DMS153 treated with DMSO at 0.1 percent for 48 hours (cell line): Measurements from ENCODE around the gene HSPE1.
"Not testable (repeated sequence)": the region's sequence is repeated elsewhere in the genome, so short reads cannot be mapped to it uniquely, and the experiment has no call there.

Source experiments
- DNase-seq: peaks from one replicate; lab custom pipeline; 2025; ENCODE audit not compliant: unreplicated experiment; lab: John Stamatoyannopoulos, UW

The HSPE1 gene

DNA sequence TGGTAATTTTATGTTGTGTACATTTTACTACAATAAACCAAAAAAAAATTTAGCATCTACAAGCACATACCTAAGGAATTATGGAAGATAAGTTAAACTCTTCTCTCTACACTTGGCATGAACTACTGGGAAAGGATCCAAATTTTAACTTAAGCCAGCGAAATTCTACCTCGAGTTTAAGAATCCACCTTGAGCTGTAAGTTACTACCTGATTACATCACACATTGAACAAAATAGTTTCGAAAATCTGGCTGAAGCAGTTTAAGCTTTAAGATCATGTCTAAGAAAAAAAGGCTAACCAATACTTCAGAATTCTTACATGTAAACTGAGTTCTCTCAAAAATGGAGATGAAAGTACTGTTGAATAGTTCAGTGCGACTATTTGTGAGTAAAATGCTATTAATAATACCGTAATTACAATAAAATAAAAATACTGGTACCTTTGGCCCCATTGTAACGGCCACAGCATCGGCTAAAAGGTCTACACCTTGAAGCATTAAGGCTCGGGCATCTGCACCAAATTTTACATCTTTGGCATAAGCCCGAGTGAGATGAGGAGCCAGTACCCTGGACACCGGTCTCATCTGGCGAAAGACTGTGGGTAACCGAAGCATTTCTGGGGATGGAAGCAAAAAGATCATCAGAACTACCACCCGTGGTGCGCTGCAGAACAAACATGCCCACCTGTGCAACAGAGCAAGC is 1.8 kb upstream of the HSPE1 start:
- DNase-seq = no peak

DNA sequence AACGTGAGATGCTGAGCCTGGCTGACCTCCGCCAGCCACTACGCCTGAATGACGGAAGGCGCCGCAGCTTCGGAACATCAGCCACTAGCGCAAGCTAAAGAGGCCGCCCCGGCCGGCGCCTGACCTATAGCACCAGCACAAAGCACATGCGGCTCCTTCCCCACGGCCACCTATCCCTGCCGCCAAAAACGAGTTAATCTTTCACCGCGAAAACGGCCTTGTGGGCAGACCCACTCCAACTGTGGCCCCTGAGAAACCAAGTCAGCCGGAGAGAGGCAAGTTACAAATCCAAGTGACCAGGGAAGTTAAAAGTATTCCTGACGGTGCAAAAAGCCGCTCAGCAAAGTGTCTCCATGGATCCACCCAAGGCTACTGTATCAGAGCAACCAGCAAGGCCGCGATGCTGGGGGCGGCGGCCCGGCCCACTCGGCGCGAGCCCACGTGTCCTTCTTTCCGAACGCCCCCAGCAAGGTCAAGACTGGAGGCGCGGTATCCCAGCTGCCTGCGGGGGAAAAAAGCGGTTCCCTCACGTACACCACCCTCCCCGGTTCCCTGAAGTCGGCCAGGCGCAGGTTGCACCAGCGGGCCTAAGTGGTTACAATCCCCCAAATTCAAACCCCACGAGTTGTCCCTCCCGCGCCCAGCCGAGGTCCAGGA is 1.1 kb upstream of the HSPE1 start:
- DNase-seq = peak; percentile 12

- no peak for DNase-seq
These were observed 438 bp downstream of the HSPE1 start for GRCh38 chr2:197500503-197501131.

DNA sequence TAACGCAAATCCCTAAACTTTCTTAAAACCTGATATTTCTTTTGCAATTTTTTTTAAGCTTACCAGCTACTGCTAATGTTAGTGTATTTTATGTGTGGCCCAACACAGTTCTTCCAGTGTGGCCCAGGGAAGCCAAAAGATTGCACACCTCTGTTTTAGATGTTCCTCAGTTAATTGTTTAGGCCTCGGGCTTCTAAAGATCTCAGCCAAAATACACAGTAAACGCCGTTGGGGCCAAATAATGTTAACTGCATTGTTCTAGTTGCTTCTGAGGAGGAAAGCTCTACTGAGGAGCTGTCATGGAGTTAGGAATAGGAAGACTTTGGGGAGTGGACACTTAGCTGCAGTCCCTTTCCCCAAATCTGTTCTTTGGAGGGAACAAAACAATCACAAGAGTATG is 2.0 kb downstream of the HSPE1 start:
- DNase-seq = no peak

DNA sequence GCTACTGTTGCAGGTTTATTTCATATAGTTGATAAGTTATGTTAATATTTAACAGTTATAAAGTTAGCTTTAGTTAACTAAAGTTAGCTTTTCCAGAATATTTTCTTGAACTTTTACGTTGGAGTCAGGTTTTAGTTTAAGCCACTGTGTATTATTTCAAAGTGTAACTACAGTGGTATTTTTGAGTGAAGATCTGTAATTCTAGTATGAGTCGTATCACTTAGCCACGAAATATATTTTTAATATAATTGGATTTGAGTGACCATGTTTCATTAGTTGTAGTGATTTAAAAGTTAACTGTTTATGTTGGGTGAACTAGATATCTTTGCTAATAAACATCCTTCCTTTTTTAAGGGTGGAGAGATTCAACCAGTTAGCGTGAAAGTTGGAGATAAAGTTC is 2.5 kb downstream of the HSPE1 start:
- no peak for DNase-seq

DNA sequence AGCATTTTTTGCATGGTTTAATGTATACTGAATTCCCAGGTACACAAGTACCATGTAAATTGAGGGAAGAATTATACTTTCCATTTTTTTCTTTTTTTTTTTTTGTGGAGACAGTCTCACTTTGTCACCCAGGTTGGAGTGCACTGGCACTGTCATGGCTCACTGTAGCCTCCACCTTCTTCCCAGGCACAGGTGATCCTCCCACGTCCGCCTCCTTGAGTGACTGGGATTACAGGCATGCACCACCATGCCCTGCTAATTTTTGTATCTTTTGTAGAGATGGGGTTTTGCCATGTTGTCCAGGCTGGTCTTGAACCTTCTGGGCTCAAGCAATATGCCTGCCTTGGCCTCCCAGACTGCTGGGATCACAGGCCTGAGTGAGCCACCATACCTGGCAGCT is 3.8 kb downstream of the HSPE1 start:
- DNase-seq = no peak

- no peak for DNase-seq
These were observed 4.3 kb downstream of the HSPE1 start for GRCh38 chr2:197504512-197504911.

DNA sequence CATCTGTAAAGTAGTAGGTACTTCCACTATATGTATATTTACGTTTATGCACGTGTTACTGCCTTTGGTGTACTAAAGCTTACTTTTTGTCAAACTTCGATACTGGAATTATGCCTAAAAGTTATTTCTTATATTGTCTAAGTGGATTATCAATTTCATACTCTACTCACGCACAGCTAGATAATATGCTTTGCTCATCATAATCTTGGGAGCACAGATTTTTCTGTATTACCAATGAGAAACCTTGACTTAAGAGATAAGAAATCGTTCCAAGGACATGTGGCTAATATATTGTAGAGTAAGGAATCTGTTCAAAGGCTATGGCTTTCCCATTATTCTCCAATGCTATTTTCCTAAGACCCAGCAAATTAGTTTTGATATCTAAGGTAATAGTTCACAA is 6.5 kb downstream of the HSPE1 start:
- DNase-seq = no peak

DNA sequence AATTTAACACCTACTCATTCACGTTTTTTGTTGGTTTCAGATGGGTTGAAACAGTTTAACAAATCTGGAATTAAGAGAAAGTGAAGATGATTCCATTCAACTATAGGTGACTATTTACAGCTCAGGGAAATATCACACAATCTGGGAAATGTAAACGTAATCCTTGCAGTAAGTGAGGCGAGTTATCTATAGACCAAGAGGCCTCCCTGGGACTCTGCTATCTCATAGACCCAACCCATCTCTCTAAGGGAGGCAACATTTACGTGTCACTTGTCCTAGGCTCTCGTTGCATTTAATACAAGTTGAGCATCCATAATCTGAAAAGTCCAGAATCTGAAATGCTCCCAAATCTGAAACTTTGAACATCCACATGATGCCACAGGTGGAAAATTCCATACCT is 13.7 kb downstream of the HSPE1 start:
- DNase-seq = no peak

DNA sequence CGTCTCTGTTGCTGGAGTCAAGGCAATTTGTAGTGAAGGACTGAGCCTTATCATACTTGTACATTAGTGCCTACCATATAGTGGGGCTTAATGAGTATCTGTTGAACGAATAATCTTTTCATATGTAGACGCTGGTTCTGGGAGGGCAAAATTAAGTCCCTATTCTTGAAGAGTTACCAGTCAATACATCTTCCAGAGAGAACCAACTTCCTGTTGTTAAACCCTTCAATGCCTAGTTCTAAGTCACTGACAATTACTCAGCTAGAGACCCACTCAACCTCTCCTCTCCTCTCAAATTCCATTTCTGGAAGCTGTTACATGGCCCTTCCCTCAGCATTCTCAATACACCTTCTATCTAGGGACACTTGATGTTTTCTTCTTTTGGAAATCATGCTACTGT is 14.6 kb downstream of the HSPE1 start:
- peak; percentile 17 for DNase-seq

GRCh38 chr2:197515315-197515738 is 15.1 kb downstream of the HSPE1 start:
- DNase-seq = peak; percentile 61

DNA sequence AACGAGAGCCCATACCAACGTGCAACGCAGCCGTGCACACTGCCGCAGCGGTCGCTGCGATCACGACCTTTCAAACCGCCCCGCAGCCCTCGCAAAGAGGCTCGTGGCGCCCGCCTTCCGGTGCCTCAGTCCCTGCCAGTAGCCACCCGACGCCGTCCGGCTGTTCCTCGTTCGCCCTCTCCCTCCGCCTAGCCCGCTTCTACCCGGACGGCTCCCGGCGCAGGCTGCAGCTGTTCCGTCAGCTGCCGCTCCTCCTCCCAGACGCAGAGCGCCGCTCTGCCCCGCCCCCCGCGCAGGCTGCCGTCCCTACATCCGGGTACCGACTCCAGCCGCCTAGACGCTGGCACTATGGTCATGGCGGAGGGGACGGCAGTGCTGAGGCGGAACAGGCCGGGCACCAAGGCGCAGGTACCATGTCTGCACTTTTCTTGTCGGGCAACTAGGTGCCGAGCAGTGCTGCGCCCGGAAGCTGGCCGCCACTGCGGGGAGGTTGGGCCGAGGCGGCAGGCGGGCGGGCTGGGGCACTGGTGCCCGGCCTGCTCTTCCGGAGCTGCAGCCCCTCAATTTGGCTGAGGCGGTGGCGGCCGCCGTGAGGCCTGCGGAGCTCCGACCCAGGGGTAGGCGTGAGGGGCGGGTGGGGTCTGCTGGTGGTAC is 15.7 kb downstream of the HSPE1 start, which contains the start of gene MOB4:
MOB4 (plus strand) TSS at position 328 of the 654 bp plus-strand sequence; CDS start at position 349, 21 bp downstream.
- DNase-seq = peak; percentile 96

- DNase-seq = peak; percentile 7
These were observed 16.2 kb downstream of the HSPE1 start for GRCh38 chr2:197516393-197516761.

DNA sequence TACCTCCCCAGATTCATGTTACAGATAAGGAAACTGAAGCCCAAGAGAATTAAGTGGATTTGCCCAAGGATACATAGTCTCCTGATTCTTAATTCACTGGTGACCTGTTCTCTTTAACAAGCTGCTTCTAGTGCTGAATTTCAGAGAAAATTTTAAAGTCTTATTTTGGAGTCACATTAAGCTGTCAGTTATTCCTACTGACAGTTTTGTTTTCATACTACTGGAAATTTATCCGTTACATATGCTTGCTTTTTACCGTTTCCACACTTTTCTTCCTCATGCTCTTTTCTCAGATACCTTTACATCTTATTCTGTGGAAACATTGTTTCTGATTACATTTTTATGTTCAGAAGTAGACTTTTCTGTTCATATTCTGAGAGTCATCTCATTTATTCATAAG is 17.0 kb downstream of the HSPE1 start:
- DNase-seq = no peak

GRCh38 chr2:197538412-197538811 is 38.2 kb downstream of the HSPE1 start:
- no peak for DNase-seq

- DNase-seq = no peak
These were observed 39.6 kb downstream of the HSPE1 start for GRCh38 chr2:197539734-197540133.

- DNase-seq = no peak
These were observed 43.0 kb downstream of the HSPE1 start for GRCh38 chr2:197543206-197543605.

DNA sequence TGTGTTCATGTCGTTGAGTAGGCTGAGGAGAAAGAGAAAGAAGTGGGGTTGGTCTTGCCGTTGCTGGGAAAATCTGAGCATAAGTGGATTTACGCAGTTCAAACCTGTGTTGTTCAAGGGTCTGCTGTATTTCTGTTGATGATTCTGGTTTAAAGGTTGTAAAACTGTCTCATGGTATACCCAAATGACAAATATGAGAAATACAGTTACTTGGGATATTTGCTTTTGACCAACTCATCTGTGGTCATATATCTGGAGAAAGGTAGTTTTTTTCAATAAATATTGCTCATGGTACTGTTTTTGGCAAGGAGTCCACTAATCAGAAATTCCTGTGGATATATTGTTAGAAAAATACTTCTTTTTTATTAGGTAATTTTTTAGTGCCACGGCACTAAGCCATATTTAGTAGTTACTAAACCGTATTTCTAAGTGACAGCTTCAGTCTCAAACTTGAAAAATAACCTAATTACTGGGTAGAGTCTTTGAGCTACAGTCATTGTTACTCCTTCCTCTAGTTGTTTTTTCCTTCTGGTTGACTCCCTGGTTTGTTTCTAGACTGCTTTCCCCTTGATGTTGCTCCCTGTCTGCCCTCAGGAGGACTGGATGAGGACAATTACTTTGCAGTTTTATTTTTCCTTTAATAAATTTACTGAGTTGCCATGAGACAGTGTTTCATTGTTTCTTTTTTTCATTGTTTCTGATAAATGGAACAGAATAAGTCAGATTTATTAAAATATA is 47.2 kb downstream of the HSPE1 start:
- no peak for DNase-seq

- no peak for DNase-seq
These were observed 48.4 kb downstream of the HSPE1 start for GRCh38 chr2:197548582-197548981.

DNA sequence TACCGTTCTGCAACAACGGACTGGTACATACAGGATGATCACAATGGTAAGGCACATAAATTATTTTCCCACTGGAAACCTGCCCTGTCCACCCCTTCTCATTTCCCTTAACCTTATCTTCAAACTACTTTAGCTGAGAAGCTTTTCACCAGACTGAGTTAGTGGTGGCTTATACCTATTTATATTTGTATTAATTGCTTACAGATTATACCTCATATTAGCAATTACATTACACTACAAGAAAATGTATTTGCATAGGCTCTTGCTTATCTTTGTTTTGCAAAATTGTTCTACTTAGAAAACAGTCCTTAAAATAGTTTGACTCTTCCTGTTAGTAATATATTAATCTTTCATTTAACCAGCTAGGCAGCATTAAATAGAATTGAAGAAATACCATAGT is 51.1 kb downstream of the HSPE1 start:
- not testable (repeated sequence) for DNase-seq
